Endothelial cell of umbilical vein (primary cell): ENCODE measurements around the gene DDX43. TPM values are rescaled to one million over a fixed set of nuclear protein-coding genes. Genes with fewer than 3 reads are reported as not detected.

ENCODE experiments used
- BruUV-seq: library from RNA; stranded (reverse); fragments of 400-500 nt; replicated peaks from 2 replicates; lab custom pipeline; 2021; lab: Mats Ljungman, UMichigan
- CTCF ChIA-PET: fragments of 300-600, 350-600 bp; sonication (Branson Sonifier 250); formaldehyde crosslinking; loops from one replicate; lab custom pipeline; 2021; ENCODE audit warnings: antibody characterized with exemption, inconsistent platforms; lab: Charles Lee
- POLR2A ChIA-PET: fragments of 300-600, 350-600 bp; sonication (Branson Sonifier 250); formaldehyde crosslinking; loops from one replicate; lab custom pipeline; 2021; ENCODE audit warnings: antibody characterized with exemption, inconsistent platforms; lab: Charles Lee
- DNase-seq: peaks from one replicate; pipeline ENCODE4 v3.0.0-alpha.2; 2011; ENCODE audit warnings: low read depth, low spot score
- FAIRE-seq: peaks from 2 replicates; lab custom pipeline; 2011; peaks lifted over from hg19 to GRCh38; lab: Jason Lieb, UNC
- H2AFZ ChIP-seq: 2 replicates; pipeline ENCODE4 v1.6.0; 2012; ENCODE audit warnings: low read depth, low read length, control low read depth, inconsistent platforms
- H3K27ac ChIP-seq: 2 replicates; pipeline ENCODE4 v1.5.1; 2011; ENCODE audit warnings: low read depth, mild to moderate bottlenecking, control low read depth, low read length, moderate library complexity; ENCODE audit not compliant: insufficient read depth
- H3K27me3 ChIP-seq, 2 experiments: 2 replicates each; pipeline versions ENCODE4 v1.6.0 to v1.6.1; 2011; ENCODE audit warnings: low read length in 2 of 2, mixed read lengths in 1 of 2; ENCODE audit not compliant: control insufficient read depth in 2 of 2, insufficient read depth in 2 of 2
- H3K36me3 ChIP-seq, 2 experiments: 2 replicates in 1 of 2; 3 replicates in 1 of 2; pipeline ENCODE4 v1.5.1; 2011; ENCODE audit warnings: low read length in 2 of 2, mild to moderate bottlenecking in 1 of 2, moderate library complexity in 1 of 2; ENCODE audit not compliant: control insufficient read depth in 2 of 2, insufficient read depth in 2 of 2; ENCODE audit errors: extremely low read depth in 1 of 2
- H3K4me1 ChIP-seq: 3 replicates; pipeline ENCODE4 v1.5.1; 2011; ENCODE audit warnings: mild to moderate bottlenecking, low read length; ENCODE audit not compliant: control insufficient read depth, insufficient read depth; ENCODE audit errors: extremely low read depth
- H3K4me2 ChIP-seq: 2 replicates; pipeline ENCODE4 v1.6.1; 2011; ENCODE audit warnings: low read length, control low read depth, mixed read lengths; ENCODE audit not compliant: insufficient read depth
- H3K4me3 ChIP-seq, 3 experiments: fragments of 200-600 bp in 1 of 3; sonication (generic), shearing (Covaris generic) in 1 of 3; replicated peaks in 1 of 3; 2 replicates each; pipeline ENCODE4 v1.5.1; 2011 to 2016; ENCODE audit warnings: control low read depth in 3 of 3, low read length in 3 of 3, mild to moderate bottlenecking in 2 of 3, inconsistent platforms in 1 of 3, low read depth in 1 of 3, moderate library complexity in 1 of 3; ENCODE audit not compliant: insufficient read depth in 1 of 3
- H3K79me2 ChIP-seq: 2 replicates; pipeline ENCODE4 v1.6.0; 2012; ENCODE audit warnings: low read length, inconsistent platforms; ENCODE audit not compliant: control insufficient read depth, insufficient read depth
- H3K9ac ChIP-seq: replicated peaks from 2 replicates; pipeline ENCODE3; 2011; ENCODE audit warnings: low read length, control low read depth; ENCODE audit not compliant: insufficient read depth; ENCODE audit errors: extremely low read depth
- H3K9me1 ChIP-seq: replicated peaks from 3 replicates; pipeline ENCODE4 v1.6.0; 2011; ENCODE audit warnings: mild to moderate bottlenecking, low read length; ENCODE audit not compliant: control insufficient read depth, insufficient read depth; ENCODE audit errors: extremely low read depth
- H3K9me3 ChIP-seq: replicated peaks from 2 replicates; pipeline ENCODE4 v1.5.1; 2012; ENCODE audit warnings: low read length, inconsistent platforms; ENCODE audit not compliant: control insufficient read depth, insufficient read depth
- H4K20me1 ChIP-seq: replicated peaks from 2 replicates; pipeline ENCODE3; 2011; ENCODE audit warnings: mild to moderate bottlenecking, low read length; ENCODE audit not compliant: control insufficient read depth, insufficient read depth; ENCODE audit errors: extremely low read depth
- EZH2 ChIP-seq: IDR thresholded peaks from 2 replicates; pipeline ENCODE4 v1.6.1; 2012; ENCODE audit warnings: borderline replicate concordance, low read depth, mild to moderate bottlenecking, moderate library complexity, low read length, inconsistent platforms; ENCODE audit not compliant: severe bottlenecking
- FOS ChIP-seq: IDR thresholded peaks from 2 replicates; pipeline ENCODE4 v1.6.1; 2011; ENCODE audit warnings: mild to moderate bottlenecking, low read length, moderate library complexity, borderline replicate concordance; ENCODE audit not compliant: insufficient read depth
- GATA2 ChIP-seq: IDR thresholded peaks from 2 replicates; pipeline ENCODE4 v1.7.0; 2011; ENCODE audit warnings: low read depth, mild to moderate bottlenecking, moderate library complexity, mixed read lengths, low read length; ENCODE audit not compliant: insufficient read length, insufficient read depth
- JUN ChIP-seq: IDR thresholded peaks from 2 replicates; pipeline ENCODE4 v1.6.1; 2011; ENCODE audit warnings: borderline replicate concordance, low read depth; ENCODE audit not compliant: insufficient read length, insufficient read depth
- MAX ChIP-seq: IDR thresholded peaks from 2 replicates; pipeline ENCODE4 v1.6.1; 2011; ENCODE audit not compliant: insufficient read depth, insufficient read length
- MYC ChIP-seq: IDR thresholded peaks from one replicate; pipeline ENCODE4 v1.6.1; 2011; ENCODE audit warnings: mild to moderate bottlenecking, low read depth, low read length
- POLR2A ChIP-seq: IDR thresholded peaks from 2 replicates; pipeline ENCODE4 v1.6.1; 2012; ENCODE audit warnings: low read depth, mild to moderate bottlenecking, control low read depth, low read length
- POLR2AphosphoS5 ChIP-seq: IDR thresholded peaks from 2 replicates; pipeline ENCODE4 v1.6.1; 2012; ENCODE audit warnings: low read depth, mild to moderate bottlenecking, control low read depth, low read length, moderate library complexity; ENCODE audit not compliant: insufficient read depth
- dilution Hi-C: fragments of 300-500 bp; cut with MboI; formaldehyde crosslinking; loops from one replicate; pipeline ENCODE4 v1.15.0; 2019; ENCODE audit warnings: low sequenced_read_pairs; ENCODE audit not compliant: extremely low pct_ligation_motif_present
- intact Hi-C: fragments of 100-400 bp; cut with micrococcal nuclease; formaldehyde crosslinking; loops from one replicate; pipeline ENCODE4 v1.10.0; 2022
- polyA plus RNA-seq, 4 experiments: library from polyadenylated mRNA; depleted of rRNA in 3 of 4; stranded (reverse) in 3 of 4; unstranded in 1 of 4; fragments of >200 nt; gene quantifications; 2 replicates each; pipeline versions ENCODE4 v1.2.1 to v1.2.3, GENCODE V29; 2011 to 2012; ENCODE audit warnings: missing spikeins in 1 of 4
- total RNA-seq: library from RNA; stranded (reverse); gene quantifications from 2 replicates; pipeline ENCODE4 v1.2.3, GENCODE V29; 2021
- TF ChIP-seq, protein P1 (sequence below), 2 donors: IDR thresholded peaks; 1 replicate in 1 of 2; 2 replicates in 1 of 2; pipeline ENCODE4 v1.5.1; 2011; ENCODE audit warnings: low read length in 2 of 2, mild to moderate bottlenecking in 2 of 2, moderate library complexity in 2 of 2, control low read depth in 1 of 2, inconsistent platforms in 1 of 2, low read depth in 1 of 2; ENCODE audit not compliant: insufficient read depth in 1 of 2; ENCODE audit errors: extremely low read depth in 1 of 2

DDX43 gene
- total and polyA plus RNA-seq, 2 donors (not counting 3 experiments of a cell fraction or from before 2014, with no cell fraction given), result 0.95 to 1.2 TPM

DNA sequence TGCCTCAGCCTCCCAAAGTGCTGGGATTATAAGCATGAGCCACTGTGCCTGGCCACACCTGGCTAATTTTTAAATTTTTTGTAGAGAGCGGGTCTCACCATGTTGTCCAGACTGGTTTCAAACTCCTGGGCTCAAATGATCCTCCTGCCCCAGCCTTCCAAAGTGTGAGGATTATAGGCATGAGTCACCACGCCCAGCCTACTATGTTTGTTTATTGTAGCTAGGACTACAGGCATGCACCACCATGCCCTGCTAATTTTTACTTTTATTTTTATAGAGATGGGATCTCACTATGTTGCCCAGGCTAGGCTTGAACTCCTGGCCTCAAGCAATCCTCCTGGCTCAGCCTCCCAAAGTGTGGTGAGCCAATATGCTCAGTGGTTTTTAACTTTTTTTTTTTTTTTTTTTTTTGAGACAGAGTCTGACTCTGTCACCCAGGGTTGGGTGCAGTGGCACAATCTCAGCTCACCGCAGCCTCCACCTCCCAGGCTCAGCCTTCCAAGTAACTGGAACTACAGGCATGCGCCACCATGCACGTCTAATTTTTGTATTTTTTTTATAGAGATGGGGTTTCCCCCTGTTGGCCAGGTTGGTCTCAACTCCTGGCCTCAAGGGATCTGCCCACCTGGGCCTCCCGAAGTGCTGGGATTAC lies 12.0 kb upstream of the DDX43 start:
- DNase-seq, result no peak
- Histone ChIP-seq H3K9ac (no peak overlapping the region), H3K27ac (no peak overlapping the region), H3K4me2 (no peak overlapping the region), H3K36me3 (no peaks in the 10 kb centered on the region), H3K27me3 (no peaks in the 10 kb centered on the region), H3K4me3 (no peak overlapping the region), H3K4me1 (no peaks in the 10 kb centered on the region), H2AFZ (no peak overlapping the region), H3K9me1 (no peaks in the 10 kb centered on the region), H3K9me3 (no peaks in the 10 kb centered on the region), H4K20me1 (no peaks in the 10 kb centered on the region), H3K79me2 (no peaks in the 10 kb centered on the region)
- POLR2A ChIA-PET, result no interaction called here
- dilution Hi-C loops (no loop called here), intact Hi-C loops (no loop called here)
- TF ChIP-seq MYC (no peak), POLR2AphosphoS5 (no peak), MAX (no peak), FOS (no peak), JUN (no peak), POLR2A (no peak), EZH2 (no peak), GATA2 (no peak)
- TF ChIP-seq, protein P1, sequence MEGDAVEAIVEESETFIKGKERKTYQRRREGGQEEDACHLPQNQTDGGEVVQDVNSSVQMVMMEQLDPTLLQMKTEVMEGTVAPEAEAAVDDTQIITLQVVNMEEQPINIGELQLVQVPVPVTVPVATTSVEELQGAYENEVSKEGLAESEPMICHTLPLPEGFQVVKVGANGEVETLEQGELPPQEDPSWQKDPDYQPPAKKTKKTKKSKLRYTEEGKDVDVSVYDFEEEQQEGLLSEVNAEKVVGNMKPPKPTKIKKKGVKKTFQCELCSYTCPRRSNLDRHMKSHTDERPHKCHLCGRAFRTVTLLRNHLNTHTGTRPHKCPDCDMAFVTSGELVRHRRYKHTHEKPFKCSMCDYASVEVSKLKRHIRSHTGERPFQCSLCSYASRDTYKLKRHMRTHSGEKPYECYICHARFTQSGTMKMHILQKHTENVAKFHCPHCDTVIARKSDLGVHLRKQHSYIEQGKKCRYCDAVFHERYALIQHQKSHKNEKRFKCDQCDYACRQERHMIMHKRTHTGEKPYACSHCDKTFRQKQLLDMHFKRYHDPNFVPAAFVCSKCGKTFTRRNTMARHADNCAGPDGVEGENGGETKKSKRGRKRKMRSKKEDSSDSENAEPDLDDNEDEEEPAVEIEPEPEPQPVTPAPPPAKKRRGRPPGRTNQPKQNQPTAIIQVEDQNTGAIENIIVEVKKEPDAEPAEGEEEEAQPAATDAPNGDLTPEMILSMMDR (IDR thresholded peaks at IDR 0.05; ENCODE audit: extremely low read depth in 1 of 2, insufficient read depth in 1 of 2, low read depth in 1 of 2, low read length in 2 of 2), result no peak
- no TSS peak for BruUV-seq
- CTCF ChIA-PET, result interaction anchor here (0.6 kb wide), 1 partner anchor 247 kb away, joined by 3 read pairs; no protein-coding TSS in a partner anchor
- no peak for FAIRE-seq
